ENCODE measurements around the gene CRHBP. TPM values are rescaled to one million over a fixed set of nuclear protein-coding genes. Genes with fewer than 3 reads are reported as not detected.

CRHBP gene
- total RNA-seq, 1 donor from 2014 or later: 0.51 TPM

DNA sequence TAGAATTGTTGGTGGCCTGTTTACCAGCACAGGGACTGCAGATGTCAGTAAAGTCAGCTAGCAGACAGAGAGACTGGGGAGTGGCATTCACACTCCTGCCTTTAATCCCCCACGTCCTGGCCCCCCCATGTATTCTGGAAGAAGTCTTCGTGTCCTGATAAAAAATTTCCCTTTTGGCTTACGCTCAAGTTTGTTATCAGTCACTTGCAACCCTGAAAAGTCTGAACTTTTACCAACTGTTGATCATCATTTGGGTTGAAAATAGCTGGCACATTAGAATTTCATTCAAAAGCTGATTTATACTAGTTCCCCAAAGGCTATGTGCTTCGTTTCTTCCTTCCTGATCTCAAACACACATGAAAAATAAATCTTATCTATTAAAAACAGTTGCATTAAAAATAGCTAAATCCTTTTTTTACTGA lies 5.8 kb upstream of the CRHBP start:
- H3K27ac Mint-ChIP-seq: no peak overlapping the region
- no peaks in the 10 kb centered on the region for H3K4me1 Mint-ChIP-seq
- Histone ChIP-seq H3K27ac (no peak overlapping the region), H3K4me2 (no peak overlapping the region), H3K36me3 (no peaks in the 10 kb centered on the region), H3K79me2 (ENCODE audit: low read depth) (no peaks in the 10 kb centered on the region), H3K27me3 (peaks cover 19% of the 10 kb centered on the region), H3K4me3 (no peak overlapping the region), H2AFZ (replicated peaks) (no peak overlapping the region), H3K4me1 (no peaks in the 10 kb centered on the region), H3F3A (ENCODE audit: low read depth) (no peaks in the 10 kb centered on the region), H3K9me3 (ENCODE audit: low read depth) (no peaks in the 10 kb centered on the region), H3K9ac (no peak overlapping the region), H4K20me1 (ENCODE audit: low read depth) (no peaks in the 10 kb centered on the region)
- no peak overlapping the region for H3K4me3 Mint-ChIP-seq
- no peaks in the 10 kb centered on the region for H3K9me3 Mint-ChIP-seq
- TF ChIP-seq EZH2 (IDR thresholded peaks at IDR 0.05) (no peak), EZH2phosphoT487 (IDR thresholded peaks at IDR 0.05) (no peak)
- TF ChIP-seq, protein P1, sequence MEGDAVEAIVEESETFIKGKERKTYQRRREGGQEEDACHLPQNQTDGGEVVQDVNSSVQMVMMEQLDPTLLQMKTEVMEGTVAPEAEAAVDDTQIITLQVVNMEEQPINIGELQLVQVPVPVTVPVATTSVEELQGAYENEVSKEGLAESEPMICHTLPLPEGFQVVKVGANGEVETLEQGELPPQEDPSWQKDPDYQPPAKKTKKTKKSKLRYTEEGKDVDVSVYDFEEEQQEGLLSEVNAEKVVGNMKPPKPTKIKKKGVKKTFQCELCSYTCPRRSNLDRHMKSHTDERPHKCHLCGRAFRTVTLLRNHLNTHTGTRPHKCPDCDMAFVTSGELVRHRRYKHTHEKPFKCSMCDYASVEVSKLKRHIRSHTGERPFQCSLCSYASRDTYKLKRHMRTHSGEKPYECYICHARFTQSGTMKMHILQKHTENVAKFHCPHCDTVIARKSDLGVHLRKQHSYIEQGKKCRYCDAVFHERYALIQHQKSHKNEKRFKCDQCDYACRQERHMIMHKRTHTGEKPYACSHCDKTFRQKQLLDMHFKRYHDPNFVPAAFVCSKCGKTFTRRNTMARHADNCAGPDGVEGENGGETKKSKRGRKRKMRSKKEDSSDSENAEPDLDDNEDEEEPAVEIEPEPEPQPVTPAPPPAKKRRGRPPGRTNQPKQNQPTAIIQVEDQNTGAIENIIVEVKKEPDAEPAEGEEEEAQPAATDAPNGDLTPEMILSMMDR (IDR thresholded peaks at IDR 0.05): no peak
- no peak for DNase-seq (ENCODE audit: low spot score)
- no peaks in the 10 kb centered on the region for H3K36me3 Mint-ChIP-seq
- H3K27me3 Mint-ChIP-seq (ENCODE audit: insufficient read depth, low read depth): peaks cover 13% of the 10 kb centered on the region

DNA sequence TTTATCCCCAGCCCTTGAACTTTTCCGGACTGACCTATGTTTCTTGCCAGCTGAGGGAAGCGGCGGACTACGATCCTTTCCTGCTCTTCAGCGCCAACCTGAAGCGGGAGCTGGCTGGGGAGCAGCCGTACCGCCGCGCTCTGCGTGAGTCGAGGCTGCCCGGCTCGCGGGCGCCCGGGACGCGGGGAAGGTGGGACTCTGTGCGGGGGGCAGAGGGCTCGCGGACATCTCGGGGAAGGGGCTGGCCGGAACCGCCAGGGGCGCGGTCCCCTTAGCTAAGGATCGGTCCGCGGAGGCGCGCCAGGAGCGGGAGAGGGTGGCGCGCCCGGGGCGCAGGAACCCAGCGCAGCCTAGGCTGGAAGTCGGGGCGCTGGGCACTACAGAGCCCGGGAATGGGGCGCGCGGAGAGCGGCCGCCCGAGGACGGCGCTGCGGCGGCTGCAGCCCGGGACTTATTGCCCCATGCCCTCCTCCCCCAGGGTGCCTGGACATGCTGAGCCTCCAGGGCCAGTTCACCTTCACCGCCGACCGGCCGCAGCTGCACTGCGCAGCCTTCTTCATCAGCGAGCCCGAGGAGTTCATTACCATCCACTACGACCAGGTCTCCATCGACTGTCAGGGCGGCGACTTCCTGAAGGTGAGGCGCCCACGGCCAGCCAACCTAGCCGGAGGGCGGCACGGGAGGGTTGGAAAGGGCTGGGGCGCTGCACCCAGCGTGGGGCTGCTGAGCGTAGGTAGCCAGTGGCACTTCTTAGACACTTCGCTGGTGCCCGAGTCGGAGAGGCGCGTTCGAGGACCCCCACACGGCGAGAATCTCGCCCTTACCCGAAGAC lies 922 bp downstream of the CRHBP start:
- Histone ChIP-seq H3K9me3 (ENCODE audit: low read depth) (no peaks in the 10 kb centered on the region), H3K4me3 (peak overlapping the region; percentile 61), H3K27me3 (peaks cover 65% of the 10 kb centered on the region), H3K79me2 (ENCODE audit: low read depth) (no peaks in the 10 kb centered on the region), H2AFZ (replicated peaks) (peak overlapping the region; percentile 72), H3K9ac (no peak overlapping the region), H3K27ac (no peak overlapping the region), H4K20me1 (ENCODE audit: low read depth) (no peaks in the 10 kb centered on the region), H3K4me2 (peak overlapping the region; percentile 95), H3K4me1 (no peaks in the 10 kb centered on the region), H3F3A (ENCODE audit: low read depth) (no peaks in the 10 kb centered on the region), H3K36me3 (no peaks in the 10 kb centered on the region)
- Mint-ChIP-seq H3K27me3 (ENCODE audit: insufficient read depth, low read depth) (peaks cover 34% of the 10 kb centered on the region), H3K4me1 (peaks cover 10% of the 10 kb centered on the region), H3K36me3 (no peaks in the 10 kb centered on the region), H3K9me3 (peaks cover 6% of the 10 kb centered on the region), H3K4me3 (peak overlapping the region; percentile 84), H3K27ac (no peak overlapping the region)
- TF ChIP-seq EZH2 (IDR thresholded peaks at IDR 0.05): peak; percentile 93
- peak; percentile 73 for TF ChIP-seq EZH2phosphoT487 (IDR thresholded peaks at IDR 0.05)
- TF ChIP-seq, protein P1 (IDR thresholded peaks at IDR 0.05): peak; percentile 30
- DNase-seq (ENCODE audit: low spot score): peak; percentile 63

DNA sequence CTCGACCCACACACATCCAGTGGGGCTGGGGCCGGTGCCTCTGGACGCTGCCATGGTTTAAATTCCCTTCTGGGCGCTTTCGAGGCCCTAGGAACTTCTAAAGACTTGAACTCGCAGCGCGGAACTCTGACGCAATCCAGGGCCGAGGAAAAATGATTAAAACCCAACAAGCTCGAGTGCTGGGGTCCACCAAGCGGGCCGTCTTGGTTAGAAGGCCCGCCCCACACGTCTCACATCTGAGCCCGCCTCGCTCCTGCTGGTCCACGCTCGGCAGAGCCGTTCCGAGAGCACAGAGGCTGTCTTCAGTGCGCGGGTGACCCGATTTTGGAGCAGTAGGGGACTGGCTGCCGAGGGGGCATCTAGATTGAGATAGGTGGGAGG lies 1.5 kb downstream of the CRHBP start:
- Mint-ChIP-seq H3K4me1 (peaks cover 12% of the 10 kb centered on the region), H3K36me3 (no peaks in the 10 kb centered on the region), H3K27ac (no peak overlapping the region), H3K9me3 (peaks cover 6% of the 10 kb centered on the region), H3K4me3 (peak overlapping the region; percentile 81), H3K27me3 (ENCODE audit: insufficient read depth, low read depth) (peaks cover 34% of the 10 kb centered on the region)
- Histone ChIP-seq H3K79me2 (ENCODE audit: low read depth) (no peaks in the 10 kb centered on the region), H3K9me3 (ENCODE audit: low read depth) (no peaks in the 10 kb centered on the region), H3K4me3 (peak overlapping the region; percentile 61), H3K27me3 (peaks cover 65% of the 10 kb centered on the region), H3K27ac (no peak overlapping the region), H3K36me3 (no peaks in the 10 kb centered on the region), H4K20me1 (ENCODE audit: low read depth) (no peaks in the 10 kb centered on the region), H3K4me1 (no peaks in the 10 kb centered on the region), H3F3A (ENCODE audit: low read depth) (no peaks in the 10 kb centered on the region), H3K4me2 (peak overlapping the region; percentile 95), H2AFZ (replicated peaks) (peak overlapping the region; percentile 72), H3K9ac (no peak overlapping the region)
- peak; percentile 16 for DNase-seq (ENCODE audit: low spot score)
- TF ChIP-seq EZH2 (IDR thresholded peaks at IDR 0.05) (peak; percentile 2), EZH2phosphoT487 (IDR thresholded peaks at IDR 0.05) (peak; percentile 11)
- TF ChIP-seq, protein P1 (IDR thresholded peaks at IDR 0.05): no peak
